Cerebellar nuclear complex (tissue), 1 donor: ENCODE data around the gene C1QB.

Experiments used
- DNase-seq, 2 experiments: peaks; one replicate each; lab custom pipeline; 2025; lab: John Stamatoyannopoulos, UW

Gene C1QB, protein sequence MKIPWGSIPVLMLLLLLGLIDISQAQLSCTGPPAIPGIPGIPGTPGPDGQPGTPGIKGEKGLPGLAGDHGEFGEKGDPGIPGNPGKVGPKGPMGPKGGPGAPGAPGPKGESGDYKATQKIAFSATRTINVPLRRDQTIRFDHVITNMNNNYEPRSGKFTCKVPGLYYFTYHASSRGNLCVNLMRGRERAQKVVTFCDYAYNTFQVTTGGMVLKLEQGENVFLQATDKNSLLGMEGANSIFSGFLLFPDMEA

DNA sequence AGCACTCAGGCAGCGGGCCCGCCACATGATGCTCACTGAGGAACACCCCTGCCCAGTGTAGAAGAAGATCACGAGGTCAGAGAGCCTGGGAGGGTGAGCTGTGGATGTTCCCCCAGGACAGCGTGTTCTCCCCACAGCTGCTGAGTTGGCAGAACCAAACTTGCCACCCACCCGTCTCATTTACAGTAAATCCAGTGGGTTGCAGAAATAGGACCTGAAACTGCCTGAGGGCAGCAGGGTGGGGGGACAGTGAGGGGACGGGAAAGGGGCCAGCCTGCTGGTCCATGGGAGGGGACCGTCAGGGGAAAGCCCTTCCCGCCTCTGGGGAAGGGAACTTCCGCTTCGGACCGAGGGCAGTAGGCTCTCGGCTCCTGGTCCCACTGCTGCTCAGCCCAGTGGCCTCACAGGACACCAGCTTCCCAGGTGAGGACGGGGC, at the start of gene C1QB:
TSS of gene C1QB (plus strand) at position 356 of the 436 bp plus-strand sequence. CDS start 6,227 bp downstream, outside the sequence.
- no peak for DNase-seq

DNA sequence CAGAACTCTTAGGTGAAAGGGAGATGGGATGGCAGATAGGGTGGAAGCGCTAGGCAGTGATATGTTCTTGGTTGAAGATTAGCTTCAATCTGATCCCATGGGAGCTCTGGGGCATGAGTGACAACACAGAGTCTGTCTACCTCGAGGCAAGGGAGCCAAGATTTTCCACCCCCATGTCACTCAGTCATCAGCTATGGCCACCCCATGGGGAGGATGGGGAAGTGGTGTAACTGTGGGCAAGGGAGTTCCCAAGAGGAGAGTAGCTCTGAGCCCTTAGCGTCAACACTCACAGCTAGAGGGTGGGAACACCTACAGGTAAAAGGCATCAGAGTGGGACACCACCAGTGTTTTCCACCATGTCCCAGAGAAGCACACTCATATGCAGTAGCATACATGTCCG, 46.9 kb upstream of the C1QB start:
- DNase-seq: no peak

DNA sequence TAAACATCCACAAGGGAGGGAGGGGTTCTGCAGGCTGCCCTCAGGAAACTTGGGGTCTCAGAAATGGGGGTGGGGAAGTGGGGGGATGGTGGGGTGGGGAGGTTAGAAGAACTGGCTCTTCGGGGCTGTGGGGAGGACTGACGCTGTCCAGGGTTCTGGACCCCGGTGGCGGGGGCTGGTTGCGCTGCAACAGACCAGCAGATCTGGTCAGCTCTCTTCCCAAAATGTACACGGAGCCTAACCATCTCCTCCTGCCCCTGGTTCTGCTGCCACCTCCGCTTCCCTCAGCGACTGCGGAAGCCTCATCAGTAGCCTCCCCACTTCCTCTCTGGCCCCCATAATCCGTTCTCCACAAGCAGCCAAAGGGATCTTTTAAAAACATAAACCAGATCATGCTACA, 45.9 kb upstream of the C1QB start:
- no peak for DNase-seq

DNA sequence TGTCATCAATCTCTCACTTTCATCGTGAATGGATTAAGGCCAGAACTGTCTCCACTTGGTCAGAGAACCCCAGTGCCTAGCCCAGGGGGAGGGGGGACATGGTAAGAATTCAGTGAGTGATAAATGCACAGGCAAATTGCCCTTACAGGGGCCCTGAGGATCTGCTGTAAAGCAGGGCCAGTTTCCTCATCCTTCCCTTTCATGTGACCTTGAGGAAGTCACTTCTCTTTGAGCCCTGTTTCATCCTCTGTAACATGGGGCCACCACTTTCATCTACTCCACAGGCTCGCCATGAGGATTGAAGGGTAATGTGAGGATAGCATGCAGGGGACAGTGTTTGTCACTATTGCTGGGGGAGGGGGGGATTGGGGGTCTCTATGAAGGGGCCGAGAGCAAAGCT, 44.7 kb upstream of the C1QB start:
- no peak for DNase-seq

DNA sequence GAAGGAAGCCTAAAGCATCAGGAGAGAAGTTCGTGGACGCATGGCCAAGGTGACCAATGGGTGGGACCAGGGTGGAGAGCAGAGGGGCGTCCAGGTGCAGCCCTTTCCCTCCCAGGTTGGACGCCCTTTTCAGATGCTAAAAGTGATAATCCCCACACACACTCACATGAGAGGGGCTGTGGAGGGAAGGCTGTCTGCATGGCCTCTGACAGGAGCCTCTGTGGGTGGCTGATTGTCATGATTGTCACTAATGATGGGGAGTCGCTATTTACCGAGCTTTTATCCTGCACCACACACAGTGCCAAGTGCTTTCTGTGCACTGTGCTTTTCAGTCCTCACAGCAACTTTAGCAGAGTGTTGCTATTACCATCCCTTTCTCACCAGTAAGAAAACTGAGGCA, 43.7 kb upstream of the C1QB start:
- no peak for DNase-seq

DNA sequence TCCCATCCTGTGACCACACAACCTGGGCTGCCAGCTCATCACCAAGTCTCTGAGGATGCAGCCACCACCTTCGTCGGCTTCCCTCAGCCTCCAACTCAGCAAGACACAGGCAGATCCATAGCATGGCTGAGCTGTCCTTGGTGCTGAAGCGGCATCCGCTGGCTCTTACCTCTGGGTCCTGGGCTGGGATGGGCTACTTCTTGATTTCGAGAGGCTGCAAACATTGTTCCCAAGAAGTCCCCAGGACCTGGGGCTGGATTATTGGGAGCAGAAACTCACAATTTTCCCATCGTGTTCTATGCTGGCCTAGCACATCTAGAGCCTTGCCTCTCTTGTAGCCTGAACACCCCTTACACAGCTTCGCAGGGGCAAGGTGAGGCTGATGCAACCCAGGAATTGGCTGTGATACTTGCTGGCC, 41.5 kb upstream of the C1QB start:
- no peak for DNase-seq

DNA sequence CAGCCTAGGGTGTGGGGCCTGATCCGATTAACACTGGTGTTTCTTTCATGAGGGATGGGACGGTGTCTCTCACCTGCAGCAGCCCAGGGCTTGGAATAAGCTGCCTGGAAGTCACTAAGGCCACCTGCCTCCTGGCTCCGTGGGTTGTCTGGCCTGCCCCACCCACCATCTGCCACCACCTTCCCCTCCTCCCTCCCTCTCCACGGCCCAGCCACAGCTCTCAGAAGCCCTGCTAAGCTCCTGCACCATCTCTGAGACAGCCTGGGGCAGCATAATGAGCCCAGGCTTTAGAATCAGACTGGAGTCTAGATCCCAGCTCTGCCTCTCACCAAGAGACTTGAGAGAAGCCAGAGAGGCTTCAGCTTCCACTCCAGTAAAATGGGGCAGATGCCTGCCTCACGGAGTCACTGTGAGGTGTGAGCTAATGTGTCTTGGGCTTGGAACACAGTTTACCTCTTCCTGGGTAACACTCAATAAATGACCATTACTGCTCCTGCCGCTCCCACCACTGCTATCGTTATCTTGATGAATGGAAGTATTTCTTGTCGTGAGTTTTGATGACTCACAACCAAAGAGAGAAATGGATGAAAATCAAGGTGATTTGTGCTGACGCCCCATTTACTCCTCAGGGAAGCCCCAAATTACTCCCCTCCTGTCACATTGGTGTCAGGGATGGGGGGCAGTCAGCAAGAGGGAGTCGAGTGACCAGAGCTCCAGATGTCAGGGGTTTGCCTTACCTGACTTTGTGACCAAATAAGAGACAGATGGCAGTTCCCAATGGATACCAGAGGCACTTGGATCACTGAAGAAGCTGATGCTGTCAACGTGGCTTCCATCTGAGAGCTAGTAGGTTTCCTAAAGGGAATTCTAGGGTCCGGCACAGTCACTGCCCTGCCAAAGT, 40.1 kb upstream of the C1QB start:
- peak in 1 of 2 experiments; percentile 20 for DNase-seq

DNA sequence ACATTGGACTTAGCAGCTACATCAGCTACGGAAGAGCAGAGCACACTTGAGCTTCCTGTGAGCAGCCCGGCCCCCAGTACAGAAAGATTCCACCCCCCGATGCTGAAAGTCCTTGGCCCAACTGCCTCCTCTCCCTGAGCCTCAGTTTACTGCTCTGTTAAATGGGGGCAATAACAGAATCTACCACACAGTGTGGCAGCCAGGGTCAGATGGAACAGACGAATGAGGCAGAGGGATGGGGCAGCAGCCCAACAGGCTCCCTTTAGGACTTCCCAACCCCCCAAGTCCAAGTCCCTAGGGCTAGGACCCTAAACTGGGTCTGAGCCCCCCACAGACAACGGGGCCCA, 39.5 kb upstream of the C1QB start:
- no peak for DNase-seq

DNA sequence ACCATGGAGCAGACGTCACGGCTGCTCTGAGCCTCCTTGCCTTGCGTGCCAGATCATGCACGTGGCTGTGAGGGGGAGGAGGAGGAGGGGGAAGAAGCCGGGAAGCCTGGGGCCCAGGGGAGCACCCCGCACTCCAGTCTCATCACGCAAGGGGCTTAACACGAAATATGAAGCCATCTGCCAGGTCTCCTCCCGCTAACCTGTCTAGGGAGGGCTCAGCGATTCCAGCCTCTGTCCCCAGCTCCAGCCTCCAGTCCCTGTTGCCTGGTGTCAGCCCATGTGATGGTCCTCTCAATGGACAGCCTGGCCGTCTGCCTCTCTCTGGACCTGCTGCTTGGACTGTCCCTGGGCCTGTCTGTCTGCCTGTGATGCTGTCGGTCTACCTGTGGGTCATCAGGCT, 39.1 kb upstream of the C1QB start:
- no peak for DNase-seq

DNA sequence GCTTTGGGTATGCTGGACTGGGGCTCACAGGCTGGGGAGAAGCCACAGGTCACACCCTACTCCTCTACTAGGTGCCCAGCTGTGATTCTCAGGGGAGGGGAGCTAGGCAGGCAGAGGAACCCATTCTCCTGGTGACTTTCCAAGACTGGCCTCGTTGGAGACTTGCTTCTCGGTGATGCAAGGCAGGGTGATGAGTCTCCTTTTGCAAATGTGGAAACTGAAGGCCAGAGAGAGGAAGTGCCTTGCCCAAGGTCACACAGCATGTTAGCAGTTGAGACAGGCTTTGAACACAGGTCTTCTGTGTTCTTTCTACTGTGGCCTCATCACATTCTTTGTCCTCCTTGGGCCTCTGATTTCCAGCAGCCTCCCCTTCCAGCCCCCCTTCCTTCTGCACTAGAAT, 37.1 kb upstream of the C1QB start:
- no peak for DNase-seq

DNA sequence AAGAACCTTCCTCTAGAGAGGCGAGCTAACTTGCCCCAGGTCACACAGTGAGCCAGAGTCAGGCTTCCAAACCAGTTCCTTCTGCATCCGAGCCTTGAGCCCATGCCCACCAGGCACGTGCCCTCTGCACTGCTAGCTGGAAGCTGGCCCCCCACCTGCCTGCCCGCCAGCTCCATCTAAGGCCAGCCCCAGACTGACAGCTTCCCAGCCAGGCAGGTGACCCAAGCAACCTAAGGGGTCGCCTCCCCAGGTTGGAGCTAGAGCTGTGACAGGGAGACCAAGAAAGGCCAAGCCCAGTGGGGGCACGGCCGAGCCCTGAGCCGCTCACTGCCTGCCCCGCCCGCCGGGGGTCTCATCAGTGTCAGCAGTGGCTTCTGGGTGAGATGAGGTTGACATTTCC, 36.5 kb upstream of the C1QB start:
- no peak for DNase-seq

DNA sequence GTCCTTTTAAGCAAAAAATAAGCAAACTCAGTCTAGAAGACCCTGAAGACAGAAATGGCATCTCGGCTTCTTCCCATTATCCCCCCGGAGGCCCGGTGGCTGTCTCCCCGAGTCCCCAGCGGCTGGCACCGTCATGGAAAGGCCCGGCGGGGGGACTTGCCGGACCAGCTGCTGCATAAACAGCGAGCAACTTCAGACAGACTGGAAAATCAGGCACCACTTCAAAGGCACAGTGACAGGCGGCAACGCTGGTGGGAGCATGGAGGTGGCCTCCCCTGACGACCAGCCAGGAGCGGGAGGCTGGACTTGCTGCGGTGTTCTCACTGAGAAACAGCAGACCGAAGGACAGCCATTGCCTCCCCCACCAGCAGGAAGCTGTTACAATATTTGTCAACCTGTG, 35.0 kb upstream of the C1QB start:
- DNase-seq: no peak

DNA sequence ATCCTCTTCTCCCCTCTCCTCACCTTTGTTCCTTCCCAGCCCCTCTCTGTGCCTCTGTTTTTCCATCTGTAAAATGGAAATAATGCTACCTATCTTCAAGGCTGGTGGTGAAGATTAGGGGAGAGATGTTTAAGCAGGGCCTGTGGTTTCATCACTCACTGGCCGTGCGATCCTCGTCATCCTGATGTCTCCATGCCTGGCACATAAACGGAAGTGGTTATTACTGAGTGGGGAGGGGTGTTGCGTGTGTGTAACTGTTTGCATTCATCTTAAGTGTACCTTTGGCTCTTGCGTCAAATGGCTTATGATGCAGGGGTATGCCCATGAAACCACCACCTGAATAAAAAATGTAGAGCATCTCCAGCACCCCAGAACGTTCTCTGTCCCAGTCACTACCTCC, 33.8 kb upstream of the C1QB start:
- no peak for DNase-seq

DNA sequence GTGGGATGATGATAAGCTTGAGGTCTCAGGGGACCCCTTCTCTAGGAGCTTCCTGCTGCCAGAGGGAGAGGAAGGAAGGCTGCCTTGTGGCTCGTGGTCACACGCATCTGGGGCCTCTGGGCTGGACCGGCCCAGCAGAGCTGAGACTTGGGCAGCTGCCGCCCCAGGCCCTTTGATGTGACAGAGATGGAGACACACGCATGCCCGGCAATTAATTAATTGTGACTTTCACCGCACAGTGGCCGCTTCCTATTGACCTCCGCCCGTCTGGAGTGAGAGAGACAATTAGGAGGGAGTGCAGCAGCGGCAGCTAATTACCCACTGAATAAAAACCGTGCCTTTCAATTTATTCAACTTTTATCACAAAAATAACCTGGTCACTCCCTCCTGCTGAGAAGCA, 33.2 kb upstream of the C1QB start:
- DNase-seq: no peak

DNA sequence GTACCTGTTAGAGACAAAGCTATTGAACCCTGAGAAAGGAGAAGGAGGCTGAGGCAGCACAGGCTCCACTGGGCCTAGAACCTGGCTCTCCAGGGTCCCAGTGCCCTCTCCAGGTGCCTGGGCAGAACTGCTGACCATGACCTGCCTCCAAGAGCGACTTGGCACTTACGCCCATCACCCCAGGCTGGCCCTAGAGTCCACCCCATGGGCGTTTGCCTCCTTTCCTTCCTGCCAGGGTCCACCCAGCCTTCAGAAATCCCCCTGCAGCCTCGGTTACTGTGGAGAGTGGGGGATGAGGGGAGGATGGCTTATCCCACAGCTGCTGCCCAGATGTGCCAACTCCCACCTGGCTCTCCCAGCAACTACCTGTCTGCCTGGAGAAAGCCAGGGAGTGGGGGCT, 31.3 kb upstream of the C1QB start:
- no peak for DNase-seq

DNA sequence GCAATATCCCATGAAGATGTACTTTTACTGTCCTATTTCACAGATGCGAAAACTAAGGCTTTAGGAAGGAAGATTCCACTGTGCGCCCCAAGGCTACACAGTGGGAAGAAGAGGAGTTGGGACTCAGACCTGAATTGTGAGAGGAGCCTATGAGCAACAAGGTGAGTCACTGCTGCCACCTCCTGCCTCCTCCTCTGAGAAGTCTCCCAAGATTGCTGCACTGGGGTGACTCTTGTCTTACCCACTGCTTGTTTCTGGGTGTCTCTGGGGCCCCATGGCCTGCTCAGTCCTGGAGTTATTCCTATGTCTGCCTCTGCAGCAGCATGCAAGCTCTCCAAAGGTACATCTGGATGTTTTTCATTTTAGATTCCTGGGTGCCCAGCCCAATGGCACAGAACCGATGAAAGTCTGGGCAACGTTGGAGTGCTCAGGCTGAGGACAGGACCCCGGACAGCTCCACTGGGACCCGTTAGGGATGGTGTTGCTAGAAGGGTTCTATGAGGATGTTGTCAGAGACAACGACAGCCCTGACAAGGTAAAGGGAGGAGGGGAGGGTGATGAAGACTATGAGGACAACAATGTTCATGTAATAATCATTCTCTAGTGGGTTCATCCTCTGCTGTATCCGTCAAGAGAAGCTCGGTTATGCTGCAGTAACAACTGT, 27.6 kb upstream of the C1QB start:
- no peak for DNase-seq

DNA sequence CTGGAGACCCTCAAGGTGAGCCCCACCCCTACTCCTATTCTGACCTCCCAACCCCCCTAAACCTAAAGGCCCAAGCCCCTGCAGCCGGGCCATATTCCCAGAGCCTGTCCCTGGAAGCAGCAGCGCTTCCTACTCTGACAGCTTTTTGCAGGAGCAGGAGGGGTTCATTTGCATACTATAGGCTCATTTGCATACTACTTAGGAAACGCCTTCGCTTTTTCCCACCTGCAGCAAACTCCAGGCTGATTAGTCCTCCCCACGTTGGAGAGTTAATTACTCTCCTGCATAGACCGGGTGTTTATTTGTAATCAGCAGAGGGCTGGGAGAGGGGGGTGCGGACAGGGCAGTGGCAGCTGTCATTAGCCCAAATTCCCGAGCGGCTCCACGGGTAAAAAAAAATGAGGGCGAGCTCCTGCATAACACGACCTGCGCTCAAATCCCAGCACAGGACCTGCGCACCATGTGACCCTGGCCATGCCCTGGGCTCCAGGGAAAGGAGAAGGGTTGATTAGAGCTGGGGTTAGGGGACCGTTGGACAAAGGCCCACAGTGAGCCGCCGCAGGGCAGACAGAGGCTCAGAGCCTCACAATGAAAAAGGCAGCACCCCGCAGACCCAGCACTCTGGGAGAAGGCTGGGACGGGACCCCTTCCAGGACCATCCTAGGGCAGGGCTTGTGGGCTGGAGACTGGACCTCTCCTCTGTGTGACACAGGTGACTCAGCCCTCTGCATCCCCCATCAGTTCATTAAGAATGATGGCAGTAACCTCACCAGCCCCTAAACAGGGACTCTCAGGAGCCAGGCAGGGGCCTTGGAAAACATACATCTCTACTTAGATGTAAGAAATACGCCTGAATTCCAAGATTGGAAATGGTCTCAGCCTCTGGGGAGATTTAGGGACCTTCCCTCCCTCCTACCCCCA, 26.5 kb upstream of the C1QB start:
- DNase-seq: no peak

DNA sequence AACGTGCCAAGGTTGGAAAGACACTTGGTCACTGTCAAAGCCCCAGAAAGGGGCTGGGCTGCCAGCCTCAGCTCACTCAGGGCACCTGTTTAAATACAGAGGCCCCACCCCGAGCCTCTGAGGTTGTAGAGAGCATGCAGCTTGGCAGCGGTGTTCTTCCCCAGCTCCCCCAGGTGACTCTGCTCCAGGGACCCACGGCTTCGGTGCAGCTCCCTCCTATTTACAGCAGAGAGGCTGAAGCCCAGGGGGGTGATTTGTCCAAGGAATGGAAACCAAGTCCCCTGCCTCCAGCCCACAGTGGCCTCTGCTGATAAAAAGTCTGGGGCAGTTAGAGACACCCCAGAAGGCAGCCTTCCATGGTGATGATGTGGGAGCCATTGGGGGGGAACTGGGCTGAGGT, 25.7 kb upstream of the C1QB start:
- no peak for DNase-seq

DNA sequence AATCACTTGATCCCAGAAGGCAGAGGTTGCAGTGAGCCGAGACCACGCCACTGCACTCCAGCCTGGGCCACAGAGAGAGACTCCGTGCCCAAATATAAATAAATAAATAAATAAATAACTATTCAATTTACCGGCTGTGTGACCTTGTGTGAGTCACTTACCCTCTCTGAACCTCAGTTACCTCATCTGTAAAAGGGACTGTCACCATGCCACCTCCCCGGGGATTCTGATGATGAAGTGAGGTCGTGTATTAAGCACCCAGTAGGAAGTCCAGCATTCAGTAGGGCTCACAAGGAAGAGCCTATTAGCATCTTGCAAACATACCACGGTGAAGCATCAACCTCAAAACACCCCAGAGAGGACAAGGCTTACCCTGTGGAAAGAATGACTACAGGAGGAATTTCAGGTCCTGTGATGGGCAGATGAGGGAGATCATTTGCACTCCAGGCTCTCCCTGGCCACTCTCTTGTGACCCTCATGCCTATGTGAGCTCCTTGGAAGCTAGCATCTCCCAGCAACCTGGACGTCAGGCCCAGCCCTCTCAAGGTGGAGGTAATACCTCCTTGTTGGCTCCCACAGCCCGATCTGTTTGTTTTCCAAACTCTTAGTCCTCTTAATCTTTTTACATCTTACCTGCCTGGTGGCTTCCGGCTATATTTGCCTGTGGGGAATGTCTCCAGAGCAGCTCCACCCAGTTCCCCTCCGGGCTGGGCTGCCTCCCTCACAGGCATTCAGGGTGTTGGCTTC, 24.2 kb upstream of the C1QB start:
- no peak for DNase-seq

DNA sequence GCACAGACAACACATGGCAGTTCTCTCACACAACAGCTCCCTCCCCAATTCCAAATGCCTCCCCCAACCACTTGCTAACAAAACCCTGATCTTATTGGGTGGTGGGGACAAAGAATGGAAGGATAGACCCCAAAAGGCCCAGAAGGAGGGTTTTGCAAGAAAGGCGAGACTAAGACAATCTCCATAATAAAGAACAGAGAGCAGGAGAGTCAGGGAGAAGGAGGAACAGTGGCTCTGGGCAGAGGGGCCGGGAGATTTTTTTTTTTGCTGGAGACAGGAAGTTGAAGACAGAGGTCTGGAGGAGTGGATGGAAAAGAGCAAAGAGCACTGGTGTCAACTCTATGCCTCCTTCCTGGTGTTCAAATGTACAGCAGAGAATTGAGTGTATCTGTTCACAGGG, 23.1 kb upstream of the C1QB start:
- no peak for DNase-seq
